Measurements from ENCODE around the gene MC1R. TPM values are rescaled to one million over a fixed set of nuclear protein-coding genes. Genes with fewer than 3 reads are reported as not detected.

The MC1R gene
- total and polyA plus RNA-seq, 4 donors = 0.19 to 3.3 (median 0.30) TPM

DNA sequence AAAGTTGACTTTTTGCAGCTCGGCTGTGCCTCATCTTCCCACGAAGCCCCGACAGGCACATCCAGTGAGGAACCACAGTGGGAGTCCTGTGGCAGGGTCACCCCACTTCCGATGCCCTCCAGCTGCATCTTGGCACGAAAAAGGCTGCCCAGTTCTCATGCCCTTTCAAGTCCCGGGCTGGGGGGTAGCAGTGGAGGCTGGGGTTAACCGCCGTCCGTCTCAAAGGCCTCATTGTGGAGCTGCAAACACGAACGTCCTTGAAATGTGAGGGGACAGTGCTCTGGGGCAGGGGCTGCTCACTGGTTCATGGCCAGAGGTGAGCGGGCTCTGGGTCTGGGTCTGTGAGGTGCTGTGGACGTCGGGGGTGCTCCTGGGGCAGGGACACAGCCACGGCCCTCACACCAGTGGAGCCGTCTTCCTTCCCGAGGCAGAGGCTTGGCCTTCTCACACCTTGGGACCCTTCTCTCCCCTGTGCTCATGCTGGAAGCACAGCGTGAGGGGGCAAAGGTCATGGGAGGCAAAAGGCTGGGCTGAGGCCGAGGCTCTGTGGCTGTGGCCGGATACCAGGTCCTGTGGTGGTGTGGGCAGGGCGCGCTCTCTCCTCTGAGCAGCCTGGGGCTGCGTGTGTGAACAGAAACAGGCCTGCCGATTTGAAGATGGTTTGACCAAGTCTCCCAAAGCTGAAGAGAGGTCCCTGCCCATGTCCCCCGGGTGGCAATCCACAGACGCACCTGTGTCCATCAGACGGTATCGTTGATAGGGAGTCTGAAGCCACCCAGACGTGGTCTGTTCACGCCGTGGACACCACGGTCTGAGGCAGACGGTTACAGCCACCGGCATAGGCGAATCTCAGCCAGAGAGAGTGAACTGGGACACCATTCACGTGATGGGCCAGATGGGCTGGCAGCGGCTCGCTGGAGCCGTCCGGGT is 3.1 kb upstream of the MC1R start:
- no peak for TF ChIP-seq TAF1 (conservative IDR thresholded peaks at IDR 0.05)
- no peak for TF ChIP-seq EGR1 (IDR thresholded peaks at IDR 0.05; ENCODE audit: low read depth in 2 of 2)
- no peak for TF ChIP-seq GABPA (IDR thresholded peaks at IDR 0.05 in 1 of 2, conservative IDR thresholded peaks at IDR 0.05 in 1 of 2)
- no peak for TF ChIP-seq NR2F2 (IDR thresholded peaks at IDR 0.05)
- TF ChIP-seq RAD21 (IDR thresholded peaks at IDR 0.05) = no peak
- no peak for TF ChIP-seq FOXA1 (IDR thresholded peaks at IDR 0.05)
- DNase-seq (ENCODE audit: low spot score) = no peak
- no peak overlapping the region for H3K4me3 ChIP-seq (ENCODE audit: low read depth in 1 of 3, low read length in 3 of 3)
- H3K36me3 ChIP-seq (ENCODE audit: control insufficient read depth in 4 of 4, insufficient read depth in 3 of 4, low read depth in 1 of 4, low read length in 3 of 4) = peaks cover 7 to 13% (median 7%) of the 10 kb centered on the region in 4 donors
- H3K27me3 ChIP-seq (ENCODE audit: control insufficient read depth in 4 of 4, insufficient read depth in 4 of 4, low read length in 3 of 4) = peaks cover 0 to under 1% (median 0%) of the 10 kb centered on the region in 4 donors
- no peak overlapping the region for H3K27ac ChIP-seq (ENCODE audit: low read depth in 1 of 2, low read length in 2 of 2)
- H3K9me3 ChIP-seq (ENCODE audit: control insufficient read depth in 4 of 4, low read length in 3 of 4) = no peaks in the 10 kb centered on the region
- no peak overlapping the region for H3K9ac ChIP-seq (ENCODE audit: low read depth in 1 of 2, low read length in 2 of 2)
- 73% methylated on average over 40 of the region's 40 CpGs for WGBS
- peaks cover 0 to 9% (median 2%) of the 10 kb centered on the region in 4 donors for H3K4me1 ChIP-seq (ENCODE audit: control insufficient read depth in 4 of 4, insufficient read depth in 4 of 4, low read length in 3 of 4)

DNA sequence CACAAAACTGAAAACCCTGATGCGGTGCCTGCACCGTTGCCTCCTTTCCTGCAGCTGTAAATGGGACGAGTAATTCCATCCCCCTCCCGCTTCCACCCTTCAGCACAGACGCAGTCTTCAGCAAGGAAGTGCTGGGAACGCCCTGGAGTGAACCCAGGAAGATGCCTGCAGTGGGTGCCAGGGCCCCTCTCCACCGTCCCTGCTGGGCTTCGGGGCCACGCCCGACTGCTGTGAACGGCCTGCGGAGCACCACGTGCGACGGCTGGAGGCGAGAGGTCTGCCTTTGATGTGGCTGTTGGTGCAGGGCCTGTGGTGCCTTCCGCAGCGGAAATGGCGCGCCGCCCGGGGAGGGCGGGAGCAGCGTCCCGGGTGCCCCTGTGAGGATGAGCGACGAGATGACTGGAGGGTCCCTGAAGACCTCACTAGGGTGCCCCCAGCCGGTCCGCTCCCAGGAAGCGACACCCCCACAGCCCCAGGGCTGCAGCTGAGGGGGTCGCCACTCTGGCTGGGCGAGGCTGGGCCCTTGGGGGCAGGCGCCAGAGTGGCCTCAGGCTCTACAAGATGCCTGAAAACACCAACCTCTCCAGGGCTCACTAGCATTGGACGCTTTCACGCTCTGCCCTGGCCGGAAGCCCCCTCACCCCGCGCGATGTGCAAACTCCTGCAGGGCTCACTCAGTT is 749 bp upstream of the MC1R start:
- Histone ChIP-seq H3K4me3 (ENCODE audit: low read depth in 1 of 3, low read length in 3 of 3) (no peak overlapping the region), H3K27ac (ENCODE audit: low read depth in 1 of 2, low read length in 2 of 2) (no peak overlapping the region), H3K9me3 (ENCODE audit: control insufficient read depth in 4 of 4, low read length in 3 of 4) (no peaks in the 10 kb centered on the region), H3K9ac (ENCODE audit: low read depth in 1 of 2, low read length in 2 of 2) (no peak overlapping the region), H3K27me3 (ENCODE audit: control insufficient read depth in 4 of 4, insufficient read depth in 4 of 4, low read length in 3 of 4) (peaks cover 0 to 3% (median 0%) of the 10 kb centered on the region in 4 donors), H3K36me3 (ENCODE audit: control insufficient read depth in 4 of 4, insufficient read depth in 3 of 4, low read depth in 1 of 4, low read length in 3 of 4) (no peaks in the 10 kb centered on the region), H3K4me1 (ENCODE audit: control insufficient read depth in 4 of 4, insufficient read depth in 4 of 4, low read length in 3 of 4) (peaks cover 2 to 10% (median 6%) of the 10 kb centered on the region in 4 donors)
- 4% methylated on average over 39 of the region's 39 CpGs for WGBS
- peak in 1 of 2 donors; percentile 8 for TF ChIP-seq RXRA (IDR thresholded peaks at IDR 0.05)
- no peak for TF ChIP-seq FOXA1 (IDR thresholded peaks at IDR 0.05)
- no peak for DNase-seq (ENCODE audit: low spot score)

DNA sequence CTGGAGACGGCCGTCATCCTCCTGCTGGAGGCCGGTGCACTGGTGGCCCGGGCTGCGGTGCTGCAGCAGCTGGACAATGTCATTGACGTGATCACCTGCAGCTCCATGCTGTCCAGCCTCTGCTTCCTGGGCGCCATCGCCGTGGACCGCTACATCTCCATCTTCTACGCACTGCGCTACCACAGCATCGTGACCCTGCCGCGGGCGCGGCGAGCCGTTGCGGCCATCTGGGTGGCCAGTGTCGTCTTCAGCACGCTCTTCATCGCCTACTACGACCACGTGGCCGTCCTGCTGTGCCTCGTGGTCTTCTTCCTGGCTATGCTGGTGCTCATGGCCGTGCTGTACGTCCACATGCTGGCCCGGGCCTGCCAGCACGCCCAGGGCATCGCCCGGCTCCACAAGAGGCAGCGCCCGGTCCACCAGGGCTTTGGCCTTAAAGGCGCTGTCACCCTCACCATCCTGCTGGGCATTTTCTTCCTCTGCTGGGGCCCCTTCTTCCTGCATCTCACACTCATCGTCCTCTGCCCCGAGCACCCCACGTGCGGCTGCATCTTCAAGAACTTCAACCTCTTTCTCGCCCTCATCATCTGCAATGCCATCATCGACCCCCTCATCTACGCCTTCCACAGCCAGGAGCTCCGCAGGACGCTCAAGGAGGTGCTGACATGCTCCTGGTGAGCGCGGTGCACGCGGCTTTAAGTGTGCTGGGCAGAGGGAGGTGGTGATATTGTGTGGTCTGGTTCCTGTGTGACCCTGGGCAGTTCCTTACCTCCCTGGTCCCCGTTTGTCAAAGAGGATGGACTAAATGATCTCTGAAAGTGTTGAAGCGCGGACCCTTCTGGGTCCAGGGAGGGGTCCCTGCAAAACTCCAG is 1.1 kb downstream of the MC1R start:
- DNase-seq (ENCODE audit: low spot score) = no peak
- H3K36me3 ChIP-seq (ENCODE audit: control insufficient read depth in 4 of 4, insufficient read depth in 3 of 4, low read depth in 1 of 4, low read length in 3 of 4) = no peaks in the 10 kb centered on the region
- TF ChIP-seq, protein P1, sequence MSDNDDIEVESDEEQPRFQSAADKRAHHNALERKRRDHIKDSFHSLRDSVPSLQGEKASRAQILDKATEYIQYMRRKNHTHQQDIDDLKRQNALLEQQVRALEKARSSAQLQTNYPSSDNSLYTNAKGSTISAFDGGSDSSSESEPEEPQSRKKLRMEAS (IDR thresholded peaks at IDR 0.05) = no peak
- TF ChIP-seq FOXA1 (IDR thresholded peaks at IDR 0.05) (no peak), HNF4G (IDR thresholded peaks at IDR 0.05) (no peak), GABPA (IDR thresholded peaks at IDR 0.05 in 1 of 2, conservative IDR thresholded peaks at IDR 0.05 in 1 of 2) (no peak), RAD21 (IDR thresholded peaks at IDR 0.05) (no peak), NR2F2 (IDR thresholded peaks at IDR 0.05) (no peak), HNF4A (conservative IDR thresholded peaks at IDR 0.05) (no peak), TAF1 (conservative IDR thresholded peaks at IDR 0.05) (no peak), FOXA2 (IDR thresholded peaks at IDR 0.05) (no peak), EGR1 (IDR thresholded peaks at IDR 0.05; ENCODE audit: low read depth in 2 of 2) (no peak)
- TF ChIP-seq, protein P2, sequence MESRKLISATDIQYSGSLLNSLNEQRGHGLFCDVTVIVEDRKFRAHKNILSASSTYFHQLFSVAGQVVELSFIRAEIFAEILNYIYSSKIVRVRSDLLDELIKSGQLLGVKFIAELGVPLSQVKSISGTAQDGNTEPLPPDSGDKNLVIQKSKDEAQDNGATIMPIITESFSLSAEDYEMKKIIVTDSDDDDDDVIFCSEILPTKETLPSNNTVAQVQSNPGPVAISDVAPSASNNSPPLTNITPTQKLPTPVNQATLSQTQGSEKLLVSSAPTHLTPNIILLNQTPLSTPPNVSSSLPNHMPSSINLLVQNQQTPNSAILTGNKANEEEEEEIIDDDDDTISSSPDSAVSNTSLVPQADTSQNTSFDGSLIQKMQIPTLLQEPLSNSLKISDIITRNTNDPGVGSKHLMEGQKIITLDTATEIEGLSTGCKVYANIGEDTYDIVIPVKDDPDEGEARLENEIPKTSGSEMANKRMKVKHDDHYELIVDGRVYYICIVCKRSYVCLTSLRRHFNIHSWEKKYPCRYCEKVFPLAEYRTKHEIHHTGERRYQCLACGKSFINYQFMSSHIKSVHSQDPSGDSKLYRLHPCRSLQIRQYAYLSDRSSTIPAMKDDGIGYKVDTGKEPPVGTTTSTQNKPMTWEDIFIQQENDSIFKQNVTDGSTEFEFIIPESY (IDR thresholded peaks at IDR 0.05) = no peak
- TF ChIP-seq, protein P3, sequence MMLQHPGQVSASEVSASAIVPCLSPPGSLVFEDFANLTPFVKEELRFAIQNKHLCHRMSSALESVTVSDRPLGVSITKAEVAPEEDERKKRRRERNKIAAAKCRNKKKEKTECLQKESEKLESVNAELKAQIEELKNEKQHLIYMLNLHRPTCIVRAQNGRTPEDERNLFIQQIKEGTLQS (IDR thresholded peaks at IDR 0.05) = no peak
- TF ChIP-seq, protein P4, sequence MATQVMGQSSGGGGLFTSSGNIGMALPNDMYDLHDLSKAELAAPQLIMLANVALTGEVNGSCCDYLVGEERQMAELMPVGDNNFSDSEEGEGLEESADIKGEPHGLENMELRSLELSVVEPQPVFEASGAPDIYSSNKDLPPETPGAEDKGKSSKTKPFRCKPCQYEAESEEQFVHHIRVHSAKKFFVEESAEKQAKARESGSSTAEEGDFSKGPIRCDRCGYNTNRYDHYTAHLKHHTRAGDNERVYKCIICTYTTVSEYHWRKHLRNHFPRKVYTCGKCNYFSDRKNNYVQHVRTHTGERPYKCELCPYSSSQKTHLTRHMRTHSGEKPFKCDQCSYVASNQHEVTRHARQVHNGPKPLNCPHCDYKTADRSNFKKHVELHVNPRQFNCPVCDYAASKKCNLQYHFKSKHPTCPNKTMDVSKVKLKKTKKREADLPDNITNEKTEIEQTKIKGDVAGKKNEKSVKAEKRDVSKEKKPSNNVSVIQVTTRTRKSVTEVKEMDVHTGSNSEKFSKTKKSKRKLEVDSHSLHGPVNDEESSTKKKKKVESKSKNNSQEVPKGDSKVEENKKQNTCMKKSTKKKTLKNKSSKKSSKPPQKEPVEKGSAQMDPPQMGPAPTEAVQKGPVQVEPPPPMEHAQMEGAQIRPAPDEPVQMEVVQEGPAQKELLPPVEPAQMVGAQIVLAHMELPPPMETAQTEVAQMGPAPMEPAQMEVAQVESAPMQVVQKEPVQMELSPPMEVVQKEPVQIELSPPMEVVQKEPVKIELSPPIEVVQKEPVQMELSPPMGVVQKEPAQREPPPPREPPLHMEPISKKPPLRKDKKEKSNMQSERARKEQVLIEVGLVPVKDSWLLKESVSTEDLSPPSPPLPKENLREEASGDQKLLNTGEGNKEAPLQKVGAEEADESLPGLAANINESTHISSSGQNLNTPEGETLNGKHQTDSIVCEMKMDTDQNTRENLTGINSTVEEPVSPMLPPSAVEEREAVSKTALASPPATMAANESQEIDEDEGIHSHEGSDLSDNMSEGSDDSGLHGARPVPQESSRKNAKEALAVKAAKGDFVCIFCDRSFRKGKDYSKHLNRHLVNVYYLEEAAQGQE (IDR thresholded peaks at IDR 0.05) = no peak
- H3K27me3 ChIP-seq (ENCODE audit: control insufficient read depth in 4 of 4, insufficient read depth in 4 of 4, low read length in 3 of 4) = peaks cover 0 to 3% (median 1%) of the 10 kb centered on the region in 4 donors
- H3K4me3 ChIP-seq (ENCODE audit: low read depth in 1 of 3, low read length in 3 of 3) = no peak overlapping the region
- H3K4me1 ChIP-seq (ENCODE audit: control insufficient read depth in 4 of 4, insufficient read depth in 4 of 4, low read length in 3 of 4) = peaks cover 2 to 17% (median 8%) of the 10 kb centered on the region in 4 donors
- H3K27ac ChIP-seq (ENCODE audit: low read depth in 1 of 2, low read length in 2 of 2) = no peak overlapping the region
- H3K9ac ChIP-seq (ENCODE audit: low read depth in 1 of 2, low read length in 2 of 2) = no peak overlapping the region
- no peaks in the 10 kb centered on the region for H3K9me3 ChIP-seq (ENCODE audit: control insufficient read depth in 4 of 4, low read length in 3 of 4)
- 90% methylated on average over 52 of the region's 52 CpGs for WGBS
